ENCODE measurements around the gene TMED4.

Gene TMED4

DNA sequence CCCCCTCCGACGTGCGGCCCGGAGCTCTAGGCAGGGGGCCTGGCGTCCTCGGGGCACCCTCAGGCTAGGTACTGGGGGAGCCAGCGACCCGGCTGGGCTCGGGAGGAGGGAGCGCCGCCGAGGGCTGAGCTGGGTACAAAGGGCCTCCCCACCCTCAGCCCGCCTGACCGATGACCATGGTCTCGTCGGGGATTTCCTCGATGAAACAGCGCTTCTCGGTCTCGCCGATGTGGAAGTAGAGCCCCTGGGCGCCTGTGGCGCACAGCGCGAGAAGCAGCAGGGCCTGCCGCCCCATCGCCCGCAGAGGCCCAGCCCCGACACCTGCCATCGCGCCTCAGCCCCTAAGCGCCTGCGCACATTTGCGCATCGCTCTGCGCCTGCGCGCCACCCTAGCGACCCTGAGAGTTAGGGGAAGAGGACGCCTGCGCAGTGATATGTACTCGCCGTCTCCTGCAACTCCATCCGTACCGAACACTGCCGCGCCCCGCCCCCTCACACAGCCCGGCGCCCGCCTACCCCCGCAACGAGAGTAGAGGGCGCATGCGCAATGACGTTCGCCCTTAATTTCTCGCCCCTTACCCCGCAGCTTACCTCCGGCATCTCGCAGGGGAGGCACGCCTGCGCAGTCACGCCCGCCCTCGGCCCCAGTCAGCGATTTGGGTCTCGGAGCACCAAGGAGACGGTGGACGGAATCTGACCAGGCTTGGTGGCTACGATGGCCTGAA is at the start of gene TMED4:
TSS of gene TMED4 (minus strand) at position 353 of the 725 bp plus-strand sequence. CDS start at position 328, 25 bp downstream.
- peak within 1 kb of the TSS; percentile 100 for H3K4me3 ChIP-seq (ENCODE audit: low read depth, low read length)
- peak within 1 kb of the TSS; percentile 79 for H3K27ac ChIP-seq (ENCODE audit: low read depth, low read length)
- peak within 1 kb of the TSS; percentile 90 for H2AFZ ChIP-seq (ENCODE audit: low read length, unreplicated experiment)
- peaks cover 11% of the 10 kb centered on the region for H3K4me1 ChIP-seq (ENCODE audit: control insufficient read depth, insufficient read depth, low read length, unreplicated experiment)
- H3K36me3 ChIP-seq (ENCODE audit: insufficient read depth, low read length), result peaks cover 5% of the 10 kb centered on the region
- H3K79me2 ChIP-seq (ENCODE audit: control insufficient read depth, insufficient read depth, low read length, unreplicated experiment), result peaks cover 16% of the 10 kb centered on the region
- no peaks in the 10 kb centered on the region for H3K27me3 ChIP-seq (ENCODE audit: insufficient read depth, low read length)

DNA sequence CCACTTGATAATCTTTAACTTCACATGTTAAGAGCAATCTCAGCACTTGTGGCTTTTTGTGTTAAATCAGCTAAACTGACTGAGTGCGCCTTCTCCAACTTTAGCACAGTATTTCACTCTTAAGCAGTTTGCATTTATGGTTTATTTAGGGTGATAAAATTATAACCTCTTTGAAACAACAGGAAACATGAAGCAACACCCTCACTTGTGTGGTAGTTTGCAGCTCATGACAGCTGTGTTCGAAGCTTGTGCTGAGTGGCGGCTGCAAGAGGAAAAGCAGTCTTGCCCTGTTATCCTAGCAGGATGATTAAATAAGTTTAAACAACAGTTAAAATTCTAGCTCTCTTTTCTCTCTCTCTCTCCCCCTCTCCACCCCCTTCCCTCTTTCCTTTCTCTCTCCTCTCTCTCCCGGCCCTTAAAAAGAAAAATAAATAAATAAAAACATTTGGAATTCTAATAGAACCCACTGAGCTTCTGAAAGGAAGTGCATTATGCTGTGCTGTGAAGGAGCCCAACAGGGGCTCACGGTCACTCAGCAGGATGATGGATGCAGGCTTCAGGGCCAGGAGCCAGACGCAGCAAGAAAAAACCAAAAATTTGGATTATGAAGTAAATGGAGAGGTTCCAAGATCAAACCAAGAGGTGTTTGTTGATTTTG is 49.6 kb upstream of the TMED4 start:
- 0 out of 2 replicates have a peak, but pooled peaks cover 6% of the 10 kb centered on the region for H3K36me3 ChIP-seq (ENCODE audit: insufficient read depth, low read length)
- H2AFZ ChIP-seq (ENCODE audit: low read length, unreplicated experiment), result no peak overlapping the region
- H3K27me3 ChIP-seq (ENCODE audit: insufficient read depth, low read length), result no peaks in the 10 kb centered on the region
- H3K27ac ChIP-seq (ENCODE audit: low read depth, low read length), result no peak overlapping the region
- peaks cover 26% of the 10 kb centered on the region for H3K4me1 ChIP-seq (ENCODE audit: control insufficient read depth, insufficient read depth, low read length, unreplicated experiment)
- peaks cover 3% of the 10 kb centered on the region for H3K79me2 ChIP-seq (ENCODE audit: control insufficient read depth, insufficient read depth, low read length, unreplicated experiment)
- H3K4me3 ChIP-seq (ENCODE audit: low read depth, low read length), result no peak overlapping the region

DNA sequence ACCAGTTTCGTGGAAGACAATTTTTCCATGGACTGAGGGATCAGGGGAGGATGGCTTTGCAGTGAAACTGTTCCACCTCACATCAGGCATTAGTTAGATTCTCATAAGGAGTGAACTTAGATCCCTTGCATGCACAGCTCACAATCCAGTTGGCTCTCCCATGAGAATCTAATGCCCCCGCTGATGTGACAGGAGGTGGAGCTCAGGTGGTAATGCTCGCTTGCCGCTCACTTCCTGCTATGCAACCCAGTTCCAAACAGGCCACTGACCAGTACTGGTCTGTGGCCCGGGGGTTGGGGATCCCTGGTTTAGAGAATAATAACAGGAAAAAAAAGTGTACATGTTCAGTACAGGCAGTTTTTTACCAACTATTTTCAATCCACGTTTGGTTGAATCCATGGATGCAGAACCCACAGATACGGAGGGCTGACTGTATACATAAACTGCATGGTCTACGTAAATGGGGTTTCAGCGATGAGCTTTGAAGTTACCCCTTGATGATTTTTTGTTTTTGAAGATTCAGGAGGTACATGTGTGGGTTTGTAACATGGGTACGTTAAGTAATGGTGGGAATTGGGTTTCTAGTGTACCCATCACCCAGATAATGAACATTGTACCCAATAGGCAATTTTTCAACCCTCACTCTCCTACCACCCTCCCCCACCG is 48.9 kb upstream of the TMED4 start:
- Histone ChIP-seq H2AFZ (ENCODE audit: low read length, unreplicated experiment) (no peak overlapping the region), H3K79me2 (ENCODE audit: control insufficient read depth, insufficient read depth, low read length, unreplicated experiment) (peaks cover 4% of the 10 kb centered on the region), H3K4me3 (ENCODE audit: low read depth, low read length) (no peak overlapping the region), H3K36me3 (ENCODE audit: insufficient read depth, low read length) (0 out of 2 replicates have a peak, but pooled peaks cover 6% of the 10 kb centered on the region), H3K4me1 (ENCODE audit: control insufficient read depth, insufficient read depth, low read length, unreplicated experiment) (peaks cover 26% of the 10 kb centered on the region), H3K27me3 (ENCODE audit: insufficient read depth, low read length) (no peaks in the 10 kb centered on the region), H3K27ac (ENCODE audit: low read depth, low read length) (no peak overlapping the region)

DNA sequence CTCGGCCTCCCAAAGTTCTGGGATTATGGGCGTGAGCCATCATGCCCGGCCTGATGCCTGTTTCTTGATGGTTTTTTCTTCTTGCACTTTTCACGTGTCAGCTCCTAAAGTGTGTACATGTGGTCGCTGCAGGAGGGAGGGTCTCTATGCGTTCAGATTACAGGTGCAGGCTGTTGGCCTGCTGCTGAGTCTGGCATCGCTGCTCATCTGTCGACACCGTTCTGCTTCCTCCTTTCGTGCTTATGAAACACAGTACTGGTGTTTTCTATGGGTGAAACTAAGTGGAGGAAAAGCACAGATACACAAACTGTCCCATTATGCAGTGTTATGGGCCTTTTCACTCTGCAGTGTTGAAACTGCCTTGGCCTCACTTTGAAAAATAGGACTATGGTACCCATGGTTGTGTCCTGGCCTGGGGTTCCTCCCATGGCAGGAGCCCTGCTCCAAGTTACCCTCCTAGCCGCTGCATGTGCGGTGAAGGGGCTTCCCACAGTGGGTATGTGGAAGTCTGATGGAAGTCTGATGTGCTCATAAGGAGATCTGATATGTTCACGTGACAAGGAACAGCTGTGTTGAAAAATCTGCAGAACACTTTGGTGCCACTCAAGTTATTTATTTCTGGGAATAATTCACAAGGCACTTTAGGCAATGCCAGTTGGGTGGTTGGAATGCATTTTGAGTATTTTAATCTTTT is 47.9 kb upstream of the TMED4 start:
- Histone ChIP-seq H3K4me3 (ENCODE audit: low read depth, low read length) (no peak overlapping the region), H2AFZ (ENCODE audit: low read length, unreplicated experiment) (no peak overlapping the region), H3K4me1 (ENCODE audit: control insufficient read depth, insufficient read depth, low read length, unreplicated experiment) (peaks cover 24% of the 10 kb centered on the region), H3K79me2 (ENCODE audit: control insufficient read depth, insufficient read depth, low read length, unreplicated experiment) (peaks cover 11% of the 10 kb centered on the region), H3K27me3 (ENCODE audit: insufficient read depth, low read length) (no peaks in the 10 kb centered on the region), H3K36me3 (ENCODE audit: insufficient read depth, low read length) (peaks cover 11% of the 10 kb centered on the region; the same call in 1 of the 2 replicates), H3K27ac (ENCODE audit: low read depth, low read length) (no peak overlapping the region)

DNA sequence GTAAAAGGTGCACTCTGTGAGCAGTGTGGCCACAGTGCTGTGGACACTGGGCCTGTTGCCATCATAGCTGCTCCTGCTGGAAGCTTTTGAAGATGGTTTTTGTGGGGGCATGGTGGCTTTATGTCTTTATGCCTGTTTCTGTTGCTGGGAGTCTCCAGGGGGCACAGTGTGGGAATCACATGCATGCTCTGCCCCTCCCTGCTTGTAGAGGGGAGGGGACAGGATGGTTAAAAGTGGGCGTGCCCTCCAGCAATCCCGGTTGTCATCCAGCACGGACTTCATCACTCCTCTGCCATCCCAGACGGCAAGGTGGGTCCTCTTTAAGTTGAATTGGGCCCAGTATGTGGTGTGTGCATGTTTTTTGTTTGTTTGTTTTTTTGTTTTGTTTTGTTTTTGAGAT is 44.6 kb upstream of the TMED4 start:
- peaks cover 16% of the 10 kb centered on the region for H3K4me1 ChIP-seq (ENCODE audit: control insufficient read depth, insufficient read depth, low read length, unreplicated experiment)
- H3K79me2 ChIP-seq (ENCODE audit: control insufficient read depth, insufficient read depth, low read length, unreplicated experiment), result peaks cover 34% of the 10 kb centered on the region
- peaks cover 11% of the 10 kb centered on the region; the same call in 1 of the 2 replicates for H3K36me3 ChIP-seq (ENCODE audit: insufficient read depth, low read length)
- no peak overlapping the region for H3K4me3 ChIP-seq (ENCODE audit: low read depth, low read length)
- no peak overlapping the region for H2AFZ ChIP-seq (ENCODE audit: low read length, unreplicated experiment)
- no peaks in the 10 kb centered on the region for H3K27me3 ChIP-seq (ENCODE audit: insufficient read depth, low read length)
- H3K27ac ChIP-seq (ENCODE audit: low read depth, low read length), result no peak overlapping the region

DNA sequence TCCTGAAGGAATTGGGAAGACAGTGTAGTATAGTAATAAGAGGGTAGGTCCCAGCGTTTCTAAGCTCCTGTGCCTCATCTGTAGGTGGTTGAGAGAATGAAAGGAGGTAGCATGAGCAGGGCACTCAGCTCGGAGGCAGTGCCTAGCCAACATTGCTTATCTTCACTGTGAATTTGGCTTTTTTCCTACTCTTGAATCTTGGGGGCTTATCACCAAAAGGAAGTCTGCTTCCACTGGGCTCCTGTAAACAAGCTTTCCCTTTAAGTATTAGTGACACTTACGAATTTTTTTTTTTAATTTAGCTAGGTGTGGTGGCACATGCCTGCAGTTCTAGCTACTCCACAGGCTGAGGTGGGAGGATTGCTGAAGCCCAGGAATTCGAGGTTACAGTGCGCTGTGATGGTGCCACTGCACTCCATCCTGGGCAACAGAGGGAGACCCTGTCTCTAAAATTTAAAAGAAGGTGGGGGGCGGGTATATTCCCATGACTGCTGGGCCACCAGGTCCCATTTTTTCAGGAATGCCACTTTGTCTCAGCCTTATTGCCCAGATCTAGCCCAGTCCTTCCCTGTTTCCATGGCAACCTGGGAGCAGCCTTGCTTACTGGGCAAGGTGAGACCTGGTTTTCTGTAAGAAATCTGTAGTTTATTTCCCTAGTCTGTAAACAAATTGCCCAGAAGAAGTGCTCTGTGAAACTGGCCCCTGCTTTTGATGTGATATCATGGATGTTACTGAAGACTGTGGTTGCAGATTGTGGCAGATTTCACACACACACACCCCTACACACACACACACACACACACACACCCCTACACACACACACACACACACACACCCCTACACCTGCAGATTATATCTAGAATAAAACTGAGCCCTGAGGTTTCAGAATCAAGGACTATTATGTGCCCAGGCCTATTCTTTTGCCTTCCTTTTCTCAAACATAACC is 43.8 kb upstream of the TMED4 start:
- H3K27me3 ChIP-seq (ENCODE audit: insufficient read depth, low read length), result no peaks in the 10 kb centered on the region
- H3K36me3 ChIP-seq (ENCODE audit: insufficient read depth, low read length), result peaks cover 5% of the 10 kb centered on the region; the same call in 1 of the 2 replicates
- no peak overlapping the region for H2AFZ ChIP-seq (ENCODE audit: low read length, unreplicated experiment)
- peaks cover 21% of the 10 kb centered on the region for H3K4me1 ChIP-seq (ENCODE audit: control insufficient read depth, insufficient read depth, low read length, unreplicated experiment)
- no peak overlapping the region for H3K4me3 ChIP-seq (ENCODE audit: low read depth, low read length)
- H3K79me2 ChIP-seq (ENCODE audit: control insufficient read depth, insufficient read depth, low read length, unreplicated experiment), result peaks cover 42% of the 10 kb centered on the region
- H3K27ac ChIP-seq (ENCODE audit: low read depth, low read length), result no peak overlapping the region

DNA sequence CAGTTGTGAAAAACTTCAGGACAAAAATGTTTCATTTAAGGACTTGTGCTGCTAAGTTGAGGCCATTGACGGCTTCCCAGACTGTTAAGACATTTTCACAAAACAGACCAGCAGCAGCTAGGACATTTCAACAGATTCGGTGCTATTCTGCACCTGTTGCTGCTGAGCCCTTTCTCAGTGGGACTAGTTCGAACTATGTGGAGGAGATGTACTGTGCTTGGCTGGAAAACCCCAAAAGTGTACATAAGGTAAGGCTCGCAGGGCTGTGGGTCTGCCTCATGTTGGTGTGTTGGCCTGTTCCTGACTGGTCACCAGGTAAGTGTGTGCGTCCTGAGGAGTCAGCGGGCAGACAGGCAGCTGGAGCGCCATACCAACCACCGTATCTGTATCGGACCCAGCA is 42.3 kb upstream of the TMED4 start:
- H3K27me3 ChIP-seq (ENCODE audit: insufficient read depth, low read length), result no peaks in the 10 kb centered on the region
- H3K36me3 ChIP-seq (ENCODE audit: insufficient read depth, low read length), result peaks cover 7% of the 10 kb centered on the region; the same call in 1 of the 2 replicates
- no peak overlapping the region for H3K27ac ChIP-seq (ENCODE audit: low read depth, low read length)
- H3K4me1 ChIP-seq (ENCODE audit: control insufficient read depth, insufficient read depth, low read length, unreplicated experiment), result peaks cover 21% of the 10 kb centered on the region
- H2AFZ ChIP-seq (ENCODE audit: low read length, unreplicated experiment), result no peak overlapping the region
- no peak overlapping the region for H3K4me3 ChIP-seq (ENCODE audit: low read depth, low read length)
- peaks cover 57% of the 10 kb centered on the region for H3K79me2 ChIP-seq (ENCODE audit: control insufficient read depth, insufficient read depth, low read length, unreplicated experiment)

DNA sequence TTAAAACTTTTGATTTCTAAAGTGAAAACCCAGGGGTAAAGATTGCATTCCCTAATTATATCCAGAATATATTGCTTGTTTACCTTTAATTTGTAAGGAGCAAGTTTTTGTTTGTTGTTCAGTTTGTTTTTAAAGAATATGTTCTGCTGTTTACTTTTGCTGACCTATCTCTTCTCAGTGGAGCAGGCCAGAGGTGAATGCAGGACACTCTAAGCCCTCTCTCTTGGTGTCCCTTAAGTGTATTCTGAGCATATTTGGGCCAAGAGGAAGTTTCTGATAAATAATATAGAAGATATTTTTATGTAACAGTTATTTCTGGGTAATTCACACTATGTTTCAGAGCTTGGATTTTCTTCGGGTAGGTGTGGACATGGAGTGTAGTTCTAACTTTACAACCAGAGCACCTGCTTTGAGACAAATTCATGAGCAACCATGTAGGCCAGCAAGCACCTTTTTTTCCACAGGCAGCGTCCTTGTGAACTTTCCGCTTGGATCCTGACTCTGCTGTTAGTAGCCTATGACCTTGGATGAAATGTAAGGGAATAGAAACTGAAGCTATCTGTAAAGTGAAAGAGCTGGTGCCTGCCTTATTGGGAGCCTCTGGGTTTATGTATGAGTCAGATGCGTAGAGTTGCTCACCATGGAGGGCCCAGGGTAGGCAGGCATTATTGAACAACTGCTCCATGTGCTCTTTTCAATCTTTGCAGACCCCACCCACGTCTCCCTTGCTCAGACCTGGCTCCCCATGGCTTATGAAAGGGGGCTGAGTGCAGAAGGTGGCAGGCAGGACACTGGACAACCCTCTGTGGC is 40.5 kb upstream of the TMED4 start:
- no peaks in the 10 kb centered on the region for H3K27me3 ChIP-seq (ENCODE audit: insufficient read depth, low read length)
- no peak overlapping the region for H2AFZ ChIP-seq (ENCODE audit: low read length, unreplicated experiment)
- H3K36me3 ChIP-seq (ENCODE audit: insufficient read depth, low read length), result peaks cover 10% of the 10 kb centered on the region; the same call in 1 of the 2 replicates
- peaks cover 32% of the 10 kb centered on the region for H3K4me1 ChIP-seq (ENCODE audit: control insufficient read depth, insufficient read depth, low read length, unreplicated experiment)
- H3K79me2 ChIP-seq (ENCODE audit: control insufficient read depth, insufficient read depth, low read length, unreplicated experiment), result peaks cover 75% of the 10 kb centered on the region
- H3K4me3 ChIP-seq (ENCODE audit: low read depth, low read length), result no peak overlapping the region
- H3K27ac ChIP-seq (ENCODE audit: low read depth, low read length), result peak overlapping the region; percentile 25

DNA sequence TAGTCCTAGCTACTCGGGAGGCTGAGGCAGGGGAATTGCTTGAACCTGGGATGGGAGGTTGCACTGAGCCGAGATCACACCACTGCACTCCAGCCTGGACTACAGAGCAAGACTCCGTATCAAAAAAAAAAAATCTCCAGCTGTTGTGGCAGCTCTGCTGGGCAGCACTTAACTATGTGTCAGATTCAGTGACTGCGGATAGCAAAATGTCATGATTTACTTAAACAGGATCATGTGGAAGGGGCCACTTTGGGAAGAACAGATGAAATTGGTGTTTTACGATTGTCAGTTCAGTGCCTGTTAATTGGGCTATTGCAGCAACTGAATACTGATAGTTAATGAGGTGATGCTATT is 39.7 kb upstream of the TMED4 start:
- H3K4me1 ChIP-seq (ENCODE audit: control insufficient read depth, insufficient read depth, low read length, unreplicated experiment), result peaks cover 39% of the 10 kb centered on the region
- peak overlapping the region; percentile 25 for H3K27ac ChIP-seq (ENCODE audit: low read depth, low read length)
- no peak overlapping the region for H3K4me3 ChIP-seq (ENCODE audit: low read depth, low read length)
- H3K79me2 ChIP-seq (ENCODE audit: control insufficient read depth, insufficient read depth, low read length, unreplicated experiment), result peaks cover 82% of the 10 kb centered on the region
- no peaks in the 10 kb centered on the region for H3K27me3 ChIP-seq (ENCODE audit: insufficient read depth, low read length)
- peaks cover 10% of the 10 kb centered on the region; the same call in 1 of the 2 replicates for H3K36me3 ChIP-seq (ENCODE audit: insufficient read depth, low read length)
- H2AFZ ChIP-seq (ENCODE audit: low read length, unreplicated experiment), result no peak overlapping the region

All from ACC112 (cell line).